ENCODE data around the gene BCORL1. TPM values are rescaled to one million over a fixed set of nuclear protein-coding genes. Genes with fewer than 3 reads are reported as not detected.
A peak's percentile ranks its signal among the peaks of the same experiment; 100 is the strongest.

The BCORL1 gene
- total and polyA plus RNA-seq, 2 donors (not counting 1 experiment from before 2014, with no cell fraction given): 1.9 to 14.3 TPM

DNA sequence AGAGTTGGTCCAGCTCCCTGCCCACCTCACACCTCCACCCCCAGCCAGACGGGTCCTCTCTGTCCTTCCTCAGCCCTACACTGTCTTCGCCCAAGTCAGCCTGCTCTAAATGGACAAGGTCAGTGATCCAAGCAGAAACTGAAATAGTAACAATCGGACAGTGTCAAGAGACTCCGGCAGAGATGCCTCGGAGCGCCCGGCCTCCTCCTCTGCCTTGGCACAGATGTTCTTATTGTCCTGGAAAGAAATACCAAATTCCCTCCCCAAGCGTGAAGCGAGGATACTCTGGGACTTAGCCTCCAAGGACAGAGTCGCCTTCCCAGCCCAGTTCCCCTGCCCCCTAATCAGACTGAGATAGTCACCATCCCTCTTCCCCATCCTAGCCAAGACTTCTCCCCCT is 48.0 kb upstream of the BCORL1 start:
- H3K27ac Mint-ChIP-seq: no peak overlapping the region
- no peaks in the 10 kb centered on the region for H4K20me1 ChIP-seq (ENCODE audit: control insufficient read depth, insufficient read depth, low read length, poor library complexity, severe bottlenecking)
- WGBS (ENCODE audit: insufficient coverage): 88% methylated on average over 3 of the region's 10 CpGs
- TF ChIP-seq EZH2 (IDR thresholded peaks at IDR 0.05; ENCODE audit: borderline replicate concordance, insufficient read depth, low read depth, low read length, poor library complexity, severe bottlenecking): no peak
- TF ChIP-seq, protein P1, sequence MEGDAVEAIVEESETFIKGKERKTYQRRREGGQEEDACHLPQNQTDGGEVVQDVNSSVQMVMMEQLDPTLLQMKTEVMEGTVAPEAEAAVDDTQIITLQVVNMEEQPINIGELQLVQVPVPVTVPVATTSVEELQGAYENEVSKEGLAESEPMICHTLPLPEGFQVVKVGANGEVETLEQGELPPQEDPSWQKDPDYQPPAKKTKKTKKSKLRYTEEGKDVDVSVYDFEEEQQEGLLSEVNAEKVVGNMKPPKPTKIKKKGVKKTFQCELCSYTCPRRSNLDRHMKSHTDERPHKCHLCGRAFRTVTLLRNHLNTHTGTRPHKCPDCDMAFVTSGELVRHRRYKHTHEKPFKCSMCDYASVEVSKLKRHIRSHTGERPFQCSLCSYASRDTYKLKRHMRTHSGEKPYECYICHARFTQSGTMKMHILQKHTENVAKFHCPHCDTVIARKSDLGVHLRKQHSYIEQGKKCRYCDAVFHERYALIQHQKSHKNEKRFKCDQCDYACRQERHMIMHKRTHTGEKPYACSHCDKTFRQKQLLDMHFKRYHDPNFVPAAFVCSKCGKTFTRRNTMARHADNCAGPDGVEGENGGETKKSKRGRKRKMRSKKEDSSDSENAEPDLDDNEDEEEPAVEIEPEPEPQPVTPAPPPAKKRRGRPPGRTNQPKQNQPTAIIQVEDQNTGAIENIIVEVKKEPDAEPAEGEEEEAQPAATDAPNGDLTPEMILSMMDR (IDR thresholded peaks at IDR 0.05): no peak
- H3K79me2 ChIP-seq (ENCODE audit: control insufficient read depth, insufficient read depth, low read length): no peaks in the 10 kb centered on the region
- no peaks in the 10 kb centered on the region for H3K27me3 Mint-ChIP-seq
- no peak overlapping the region for H3K4me2 ChIP-seq (replicated peaks; ENCODE audit: low read depth, low read length, poor library complexity, severe bottlenecking)
- peaks cover 0 to 5% of the 10 kb centered on the region in 2 donors for H3K4me1 ChIP-seq (ENCODE audit: control insufficient read depth in 2 of 2, insufficient read depth in 2 of 2, low read length in 2 of 2)
- no peak overlapping the region for H2AFZ ChIP-seq (ENCODE audit: insufficient read depth, low read depth, low read length, poor library complexity, severe bottlenecking)
- H3K9me3 ChIP-seq (ENCODE audit: control extremely low read depth in 1 of 3, control insufficient read depth in 2 of 3, insufficient read depth in 1 of 3, low read length in 2 of 3): no peaks in the 10 kb centered on the region
- peaks cover 8% of the 10 kb centered on the region for H3K4me1 Mint-ChIP-seq
- intact Hi-C loops (cut with micrococcal nuclease): no loop called here
- H3K9me3 Mint-ChIP-seq (ENCODE audit: insufficient read depth): no peaks in the 10 kb centered on the region
- DNase-seq (no peak), ATAC-seq (ENCODE audit: low read depth) (no peak)
- ChIA-PET POLR2A (no interaction called here), CTCF (interaction anchor here (0.9 to 1.3 kb wide), 2 partner anchors 93 to 94 kb away, joined by 3 read pairs; no protein-coding TSS in a partner anchor)
- H3K27ac ChIP-seq (ENCODE audit: low read length in 2 of 2): no peak overlapping the region
- no peaks in the 10 kb centered on the region for H3K36me3 ChIP-seq (replicated peaks in 1 of 2; ENCODE audit: control extremely low read depth in 1 of 2, control insufficient read depth in 1 of 2, extremely low read depth in 1 of 2, insufficient read depth in 2 of 2, low read length in 1 of 2)
- H3K9ac ChIP-seq (ENCODE audit: low read length): no peak overlapping the region
- H3K27me3 ChIP-seq (replicated peaks in 1 of 4; ENCODE audit: control extremely low read depth in 1 of 4, control insufficient read depth in 3 of 4, insufficient read depth in 4 of 4, low read length in 3 of 4): no peaks in the 10 kb centered on the region
- peak overlapping the region; percentile 29 for H3K4me3 Mint-ChIP-seq
- no peak overlapping the region for H3K4me3 ChIP-seq (ENCODE audit: control extremely low read depth in 1 of 5, extremely low read depth in 1 of 5, insufficient read depth in 1 of 5, low read depth in 2 of 5, low read length in 4 of 5)

DNA sequence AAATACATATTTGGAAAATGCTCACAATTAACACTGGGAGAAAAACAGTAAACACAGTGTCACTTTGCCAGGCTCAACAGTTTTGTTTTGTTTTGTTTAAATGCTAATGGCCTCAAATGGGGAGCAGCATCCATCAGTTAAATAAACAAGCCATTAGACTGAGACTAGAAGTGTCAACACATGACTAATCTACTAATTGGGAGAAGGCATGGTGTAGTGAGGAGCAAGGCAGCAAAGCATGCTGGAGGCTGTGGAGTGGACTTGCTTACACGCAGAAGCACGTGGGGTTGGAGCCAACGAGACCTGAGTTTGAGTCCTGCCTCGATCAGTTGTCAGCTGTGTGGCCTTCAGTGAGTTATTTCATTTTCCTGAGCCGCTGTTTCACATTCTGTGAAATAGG is 47.5 kb upstream of the BCORL1 start:
- H3K27me3 ChIP-seq (replicated peaks in 1 of 4; ENCODE audit: control extremely low read depth in 1 of 4, control insufficient read depth in 3 of 4, insufficient read depth in 4 of 4, low read length in 3 of 4): no peaks in the 10 kb centered on the region
- Mint-ChIP-seq H3K4me3 (no peak overlapping the region), H3K9me3 (ENCODE audit: insufficient read depth) (no peaks in the 10 kb centered on the region), H3K27ac (no peak overlapping the region), H3K4me1 (peaks cover 8% of the 10 kb centered on the region), H3K27me3 (no peaks in the 10 kb centered on the region)
- no peak for TF ChIP-seq EZH2 (IDR thresholded peaks at IDR 0.05; ENCODE audit: borderline replicate concordance, insufficient read depth, low read depth, low read length, poor library complexity, severe bottlenecking)
- TF ChIP-seq, protein P1 (IDR thresholded peaks at IDR 0.05): no peak
- ChIA-PET POLR2A (no interaction called here), CTCF (interaction anchor here (0.9 kb wide), 1 partner anchor 93 kb away, joined by 3 read pairs; no protein-coding TSS in a partner anchor)
- DNase-seq (no peak), ATAC-seq (ENCODE audit: low read depth) (no peak)
- no peaks in the 10 kb centered on the region for H3K79me2 ChIP-seq (ENCODE audit: control insufficient read depth, insufficient read depth, low read length)
- H3K9me3 ChIP-seq (ENCODE audit: control extremely low read depth in 1 of 3, control insufficient read depth in 2 of 3, insufficient read depth in 1 of 3, low read length in 2 of 3): no peaks in the 10 kb centered on the region
- H3K4me2 ChIP-seq (replicated peaks; ENCODE audit: low read depth, low read length, poor library complexity, severe bottlenecking): no peak overlapping the region
- no peaks in the 10 kb centered on the region for H3K36me3 ChIP-seq (replicated peaks in 1 of 2; ENCODE audit: control extremely low read depth in 1 of 2, control insufficient read depth in 1 of 2, extremely low read depth in 1 of 2, insufficient read depth in 2 of 2, low read length in 1 of 2)
- H3K9ac ChIP-seq (ENCODE audit: low read length): no peak overlapping the region
- intact Hi-C loops (cut with micrococcal nuclease): no loop called here
- no peak overlapping the region for H2AFZ ChIP-seq (ENCODE audit: insufficient read depth, low read depth, low read length, poor library complexity, severe bottlenecking)
- H3K4me1 ChIP-seq (ENCODE audit: control insufficient read depth in 2 of 2, insufficient read depth in 2 of 2, low read length in 2 of 2): peaks cover 0 to 5% of the 10 kb centered on the region in 2 donors
- no peaks in the 10 kb centered on the region for H4K20me1 ChIP-seq (ENCODE audit: control insufficient read depth, insufficient read depth, low read length, poor library complexity, severe bottlenecking)
- no CpG with 5 or more reads among the region's 5 CpGs for WGBS (ENCODE audit: insufficient coverage)
- H3K27ac ChIP-seq (ENCODE audit: low read length in 2 of 2): no peak overlapping the region
- H3K4me3 ChIP-seq (ENCODE audit: control extremely low read depth in 1 of 5, extremely low read depth in 1 of 5, insufficient read depth in 1 of 5, low read depth in 2 of 5, low read length in 4 of 5): no peak overlapping the region

All from B cell (primary cell).